Esophagus squamous epithelium (tissue), 4 donors: Measurements from ENCODE around the gene DCAF8.

ENCODE experiments used
- POLR2A ChIP-seq, 4 donors: fragments of 450-650 bp; IDR thresholded peaks; one replicate each; pipeline ENCODE4 v1.6.1; 2017; ENCODE audit warnings: antibody characterized with exemption in 4 of 4, mild to moderate bottlenecking in 4 of 4, moderate library complexity in 3 of 4
- TF ChIP-seq, protein P1 (sequence below), 6 experiments: fragments of 450-650 bp in 4 of 6; fragments of 200-600 bp in 2 of 6; sonication (generic) in 2 of 6; IDR thresholded peaks; one replicate each; pipeline ENCODE4 v1.5.1; 2016 to 2019; ENCODE audit warnings: antibody characterized with exemption in 6 of 6, mild to moderate bottlenecking in 4 of 6, moderate library complexity in 4 of 6

DNA sequence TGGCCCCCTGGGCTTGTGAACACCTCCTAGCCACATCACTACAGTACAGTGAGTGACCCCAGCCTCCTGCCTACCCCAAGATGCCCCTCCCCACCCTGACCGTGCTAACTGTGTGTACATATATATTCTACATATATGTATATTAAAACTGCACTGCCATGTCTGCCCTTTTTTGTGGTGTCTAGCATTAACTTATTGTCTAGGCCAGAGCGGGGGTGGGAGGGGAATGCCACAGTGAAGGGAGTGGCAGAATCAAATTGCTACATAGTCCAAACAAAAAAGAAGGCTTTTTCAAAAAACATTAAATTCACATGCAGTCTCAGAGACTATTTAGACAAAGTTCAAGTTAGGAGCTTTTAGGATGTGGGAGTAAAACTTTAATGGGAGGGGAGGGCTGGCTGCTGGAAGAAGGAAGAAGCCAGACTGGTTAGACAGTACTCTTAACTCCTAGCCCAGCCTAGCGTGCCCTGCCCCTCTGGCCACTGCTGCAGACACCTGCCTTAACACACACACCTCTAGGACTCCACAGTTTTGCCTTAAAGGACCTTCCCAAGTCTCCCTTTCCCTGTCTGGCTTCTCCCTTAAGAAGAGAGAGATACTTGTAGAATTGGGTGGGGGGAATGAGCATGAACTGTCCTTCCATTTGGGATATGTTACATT lies 47.7 kb downstream of the DCAF8 start:
- TF ChIP-seq, protein P1, sequence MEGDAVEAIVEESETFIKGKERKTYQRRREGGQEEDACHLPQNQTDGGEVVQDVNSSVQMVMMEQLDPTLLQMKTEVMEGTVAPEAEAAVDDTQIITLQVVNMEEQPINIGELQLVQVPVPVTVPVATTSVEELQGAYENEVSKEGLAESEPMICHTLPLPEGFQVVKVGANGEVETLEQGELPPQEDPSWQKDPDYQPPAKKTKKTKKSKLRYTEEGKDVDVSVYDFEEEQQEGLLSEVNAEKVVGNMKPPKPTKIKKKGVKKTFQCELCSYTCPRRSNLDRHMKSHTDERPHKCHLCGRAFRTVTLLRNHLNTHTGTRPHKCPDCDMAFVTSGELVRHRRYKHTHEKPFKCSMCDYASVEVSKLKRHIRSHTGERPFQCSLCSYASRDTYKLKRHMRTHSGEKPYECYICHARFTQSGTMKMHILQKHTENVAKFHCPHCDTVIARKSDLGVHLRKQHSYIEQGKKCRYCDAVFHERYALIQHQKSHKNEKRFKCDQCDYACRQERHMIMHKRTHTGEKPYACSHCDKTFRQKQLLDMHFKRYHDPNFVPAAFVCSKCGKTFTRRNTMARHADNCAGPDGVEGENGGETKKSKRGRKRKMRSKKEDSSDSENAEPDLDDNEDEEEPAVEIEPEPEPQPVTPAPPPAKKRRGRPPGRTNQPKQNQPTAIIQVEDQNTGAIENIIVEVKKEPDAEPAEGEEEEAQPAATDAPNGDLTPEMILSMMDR (IDR thresholded peaks at IDR 0.05): no peak
- TF ChIP-seq POLR2A (IDR thresholded peaks at IDR 0.05): no peak
